Suppressor macrophage (primary cell): ENCODE data around the gene SLC2A5.
"Not testable (repeated sequence)": the region's sequence is repeated elsewhere in the genome, so short reads cannot be mapped to it uniquely, and the experiment has no call there.

Experiments
- DNase-seq, 4 experiments: peaks; one replicate each; pipeline ENCODE4 v3.0.0-alpha.2; 2020 to 2022

Gene SLC2A5

GRCh38 chr1:9035226-9035625 lies 34.2 kb downstream of the SLC2A5 start:
- DNase-seq = no peak

GRCh38 chr1:9033363-9033762 lies 36.1 kb downstream of the SLC2A5 start:
- no peak for DNase-seq

- DNase-seq = no peak
Observed at GRCh38 chr1:9031484-9032259, 37.8 kb downstream of the SLC2A5 start.

GRCh38 chr1:9031077-9031476 lies 38.4 kb downstream of the SLC2A5 start:
- DNase-seq = not testable (repeated sequence)

GRCh38 chr1:9028921-9029705 lies 40.3 kb downstream of the SLC2A5 start:
- no peak for DNase-seq

GRCh38 chr1:9027307-9027706 lies 42.1 kb downstream of the SLC2A5 start:
- no peak for DNase-seq

- no peak for DNase-seq
Observed at GRCh38 chr1:9025449-9025848, 44.0 kb downstream of the SLC2A5 start.

GRCh38 chr1:9024837-9025236 lies 44.6 kb downstream of the SLC2A5 start:
- DNase-seq = no peak

- no peak for DNase-seq
Observed at GRCh38 chr1:9022773-9023172, 46.7 kb downstream of the SLC2A5 start.

- not testable (repeated sequence) for DNase-seq
Observed at GRCh38 chr1:9022026-9022738, 47.3 kb downstream of the SLC2A5 start.

GRCh38 chr1:9020305-9020704 lies 49.1 kb downstream of the SLC2A5 start:
- no peak for DNase-seq

GRCh38 chr1:9019896-9020295 lies 49.5 kb downstream of the SLC2A5 start:
- DNase-seq = no peak

- DNase-seq = no peak
Observed at GRCh38 chr1:9018333-9018732, 51.1 kb downstream of the SLC2A5 start.

GRCh38 chr1:9016455-9016854 lies 53.0 kb downstream of the SLC2A5 start:
- no peak for DNase-seq

- no peak for DNase-seq
Observed at GRCh38 chr1:9014475-9015375, 54.7 kb downstream of the SLC2A5 start.

- DNase-seq = no peak
Observed at GRCh38 chr1:9013819-9014218, 55.6 kb downstream of the SLC2A5 start.

GRCh38 chr1:9010781-9011323 lies 58.6 kb downstream of the SLC2A5 start:
- peak; percentile 84 to 93 (median 90) for DNase-seq

- peak; percentile 62 to 75 (median 66) for DNase-seq
Observed at GRCh38 chr1:9009438-9010370, 59.7 kb downstream of the SLC2A5 start.

- DNase-seq = no peak
Observed at GRCh38 chr1:9008236-9008635, 61.2 kb downstream of the SLC2A5 start.

GRCh38 chr1:9006956-9007615 lies 62.3 kb downstream of the SLC2A5 start:
- no peak for DNase-seq
